Neuron (in vitro differentiated cells): ENCODE results near the gene MNT.

ENCODE experiments used
- H2AFZ ChIP-seq: one replicate; pipeline ENCODE4 v1.6.1; 2013; ENCODE audit warnings: low read depth, mild to moderate bottlenecking, inconsistent platforms, low read length, moderate library complexity
- H3K27me3 ChIP-seq: one replicate; pipeline ENCODE4 v1.6.1; 2013; ENCODE audit warnings: low read length; ENCODE audit not compliant: insufficient read depth
- H3K36me3 ChIP-seq: one replicate; pipeline ENCODE4 v1.6.1; 2013; ENCODE audit warnings: low read length; ENCODE audit not compliant: insufficient read depth
- H3K4me1 ChIP-seq: one replicate; pipeline ENCODE4 v1.6.1; 2013; ENCODE audit warnings: low read length; ENCODE audit not compliant: insufficient read depth
- H3K4me3 ChIP-seq: 2 replicates; pipeline ENCODE4 v1.5.1; 2013; ENCODE audit warnings: mild to moderate bottlenecking, low read length, moderate library complexity
- H3K9me3 ChIP-seq: one replicate; pipeline ENCODE4 v1.6.1; 2013; ENCODE audit warnings: low read length

The MNT gene

GRCh38 chr17:2410951-2411350 lies 10.1 kb upstream of the MNT start:
- no peaks in the 10 kb centered on the region for H3K9me3 ChIP-seq

GRCh38 chr17:2406903-2407790 lies 6.3 kb upstream of the MNT start:
- Histone ChIP-seq H3K4me1 (peaks cover 23% of the 10 kb centered on the region), H2AFZ (no peak overlapping the region), H3K27me3 (no peaks in the 10 kb centered on the region), H3K9me3 (no peaks in the 10 kb centered on the region), H3K36me3 (peaks cover 8% of the 10 kb centered on the region), H3K4me3 (no peak overlapping the region)

More at GRCh38 chr17:2410951-2411350, 10.1 kb upstream of the MNT start:
- Histone ChIP-seq H3K36me3 (peaks cover 18% of the 10 kb centered on the region), H2AFZ (no peak overlapping the region), H3K4me1 (peaks cover 24% of the 10 kb centered on the region), H3K4me3 (no peak overlapping the region), H3K27me3 (no peaks in the 10 kb centered on the region)

GRCh38 chr17:2406271-2406902 lies 5.5 kb upstream of the MNT start:
- Histone ChIP-seq H3K4me1 (peaks cover 23% of the 10 kb centered on the region), H2AFZ (no peak overlapping the region), H3K36me3 (peaks cover 8% of the 10 kb centered on the region), H3K27me3 (no peaks in the 10 kb centered on the region), H3K4me3 (no peak overlapping the region), H3K9me3 (no peaks in the 10 kb centered on the region)

GRCh38 chr17:2405247-2405926 lies 4.5 kb upstream of the MNT start:
- no peak overlapping the region for H2AFZ ChIP-seq
- H3K9me3 ChIP-seq = no peaks in the 10 kb centered on the region
- no peak overlapping the region for H3K4me3 ChIP-seq
- H3K4me1 ChIP-seq = peaks cover 23% of the 10 kb centered on the region
- H3K27me3 ChIP-seq = no peaks in the 10 kb centered on the region
- peaks cover 4% of the 10 kb centered on the region for H3K36me3 ChIP-seq

GRCh38 chr17:2403044-2403443 lies 2.2 kb upstream of the MNT start:
- Histone ChIP-seq H3K36me3 (peaks cover 4% of the 10 kb centered on the region), H3K27me3 (no peaks in the 10 kb centered on the region), H2AFZ (no peak overlapping the region), H3K9me3 (no peaks in the 10 kb centered on the region), H3K4me3 (no peak overlapping the region), H3K4me1 (peaks cover 33% of the 10 kb centered on the region)

- peaks cover 4% of the 10 kb centered on the region for H3K36me3 ChIP-seq
- H3K4me3 ChIP-seq = peak overlapping the region; percentile 40
- H3K27me3 ChIP-seq = no peaks in the 10 kb centered on the region
- no peaks in the 10 kb centered on the region for H3K9me3 ChIP-seq
- H3K4me1 ChIP-seq = peaks cover 36% of the 10 kb centered on the region
- no peak overlapping the region for H2AFZ ChIP-seq
Measured at GRCh38 chr17:2402544-2402943, 1.7 kb upstream of the MNT start.

GRCh38 chr17:2401426-2402221 lies 764 bp upstream of the MNT start:
- no peaks in the 10 kb centered on the region for H3K9me3 ChIP-seq
- H3K36me3 ChIP-seq = peaks cover 4% of the 10 kb centered on the region
- no peaks in the 10 kb centered on the region for H3K27me3 ChIP-seq
- peaks cover 36% of the 10 kb centered on the region for H3K4me1 ChIP-seq
- H2AFZ ChIP-seq = peak overlapping the region; percentile 31
- peak overlapping the region; percentile 96 for H3K4me3 ChIP-seq

- Histone ChIP-seq H3K27me3 (no peaks in the 10 kb centered on the region), H3K4me3 (peak overlapping the region; percentile 96), H2AFZ (peak overlapping the region; percentile 6), H3K9me3 (no peaks in the 10 kb centered on the region), H3K36me3 (peaks cover 2% of the 10 kb centered on the region), H3K4me1 (peaks cover 42% of the 10 kb centered on the region)
Measured at GRCh38 chr17:2400474-2400866, 390 bp downstream of the MNT start.

- H3K36me3 ChIP-seq = no peaks in the 10 kb centered on the region
- H3K4me3 ChIP-seq = peak overlapping the region; percentile 96
- H2AFZ ChIP-seq = no peak overlapping the region
- H3K4me1 ChIP-seq = peaks cover 49% of the 10 kb centered on the region
- H3K9me3 ChIP-seq = no peaks in the 10 kb centered on the region
- no peaks in the 10 kb centered on the region for H3K27me3 ChIP-seq
Measured at GRCh38 chr17:2399572-2400473, 1.0 kb downstream of the MNT start.

- Histone ChIP-seq H3K36me3 (no peaks in the 10 kb centered on the region), H2AFZ (no peak overlapping the region), H3K4me3 (peak overlapping the region; percentile 96), H3K9me3 (no peaks in the 10 kb centered on the region), H3K27me3 (no peaks in the 10 kb centered on the region), H3K4me1 (peaks cover 58% of the 10 kb centered on the region)
Measured at GRCh38 chr17:2398655-2399571, 1.9 kb downstream of the MNT start.

GRCh38 chr17:2398182-2398581 lies 2.7 kb downstream of the MNT start:
- Histone ChIP-seq H3K27me3 (no peaks in the 10 kb centered on the region), H3K36me3 (no peaks in the 10 kb centered on the region), H3K9me3 (no peaks in the 10 kb centered on the region), H3K4me3 (peak overlapping the region; percentile 29), H3K4me1 (peaks cover 62% of the 10 kb centered on the region), H2AFZ (no peak overlapping the region)
